Measurements from ENCODE around the gene SDK2. TPM values are rescaled to one million over a fixed set of nuclear protein-coding genes. Genes with fewer than 3 reads are reported as not detected.

The SDK2 gene
- total and polyA plus RNA-seq, 2 donors from 2014 or later, result 0.37 to 2.4 TPM

GRCh38 chr17:73508931-73509605 is 135.2 kb downstream of the SDK2 start:
- intact Hi-C loops (cut with DNase I), result no loop called here
- Histone ChIP-seq H3K27ac (ENCODE audit: low read depth in 2 of 2, low read length in 2 of 2) (no peak overlapping the region), H3K4me1 (ENCODE audit: control insufficient read depth in 2 of 3, insufficient read depth in 2 of 3, low read depth in 1 of 3, low read length in 3 of 3) (no peaks in the 10 kb centered on the region), H3K36me3 (ENCODE audit: control insufficient read depth in 2 of 3, insufficient read depth in 3 of 3, low read length in 3 of 3) (no peaks in the 10 kb centered on the region), H3K4me3 (ENCODE audit: low read length in 3 of 3) (no peak overlapping the region), H3K27me3 (ENCODE audit: control insufficient read depth, insufficient read depth, low read length) (no peaks in the 10 kb centered on the region), H3K9ac (ENCODE audit: low read length in 3 of 3) (no peak overlapping the region), H3K9me3 (ENCODE audit: control insufficient read depth in 2 of 3, insufficient read depth in 1 of 3, low read length in 3 of 3) (no peaks in the 10 kb centered on the region)
- FAIRE-seq, result no peak
- no peak for TF ChIP-seq CTCF (IDR thresholded peaks at IDR 0.05; ENCODE audit: borderline replicate concordance, extremely low read depth, insufficient read depth)
- DNase-seq, result peak in 1 of 5 donors; percentile 24

GRCh38 chr17:73508057-73508930 is 136.0 kb downstream of the SDK2 start:
- peak in 1 of 5 donors; percentile 57 for DNase-seq
- Histone ChIP-seq H3K4me3 (ENCODE audit: low read length in 3 of 3) (no peak overlapping the region), H3K27me3 (ENCODE audit: control insufficient read depth, insufficient read depth, low read length) (no peaks in the 10 kb centered on the region), H3K9ac (ENCODE audit: low read length in 3 of 3) (no peak overlapping the region), H3K9me3 (ENCODE audit: control insufficient read depth in 2 of 3, insufficient read depth in 1 of 3, low read length in 3 of 3) (no peaks in the 10 kb centered on the region), H3K4me1 (ENCODE audit: control insufficient read depth in 2 of 3, insufficient read depth in 2 of 3, low read depth in 1 of 3, low read length in 3 of 3) (no peaks in the 10 kb centered on the region), H3K36me3 (ENCODE audit: control insufficient read depth in 2 of 3, insufficient read depth in 3 of 3, low read length in 3 of 3) (no peaks in the 10 kb centered on the region), H3K27ac (ENCODE audit: low read depth in 2 of 2, low read length in 2 of 2) (no peak overlapping the region)
- intact Hi-C loops (cut with DNase I), result no loop called here
- TF ChIP-seq CTCF (IDR thresholded peaks at IDR 0.05; ENCODE audit: borderline replicate concordance, extremely low read depth, insufficient read depth), result no peak
- FAIRE-seq, result no peak

- DNase-seq (peak in 1 of 5 donors; percentile 30), FAIRE-seq (no peak)
- no peaks in the 10 kb centered on the region for H3K36me3 ChIP-seq (ENCODE audit: control insufficient read depth in 2 of 3, insufficient read depth in 3 of 3, low read length in 3 of 3)
- no peaks in the 10 kb centered on the region for H3K9me3 ChIP-seq (ENCODE audit: control insufficient read depth in 2 of 3, insufficient read depth in 1 of 3, low read length in 3 of 3)
- no peak overlapping the region for H3K4me3 ChIP-seq (ENCODE audit: low read length in 3 of 3)
- intact Hi-C loops (cut with DNase I), result no loop called here
- no peak for TF ChIP-seq CTCF (IDR thresholded peaks at IDR 0.05; ENCODE audit: borderline replicate concordance, extremely low read depth, insufficient read depth)
- no peak overlapping the region for H3K27ac ChIP-seq (ENCODE audit: low read depth in 2 of 2, low read length in 2 of 2)
- H3K9ac ChIP-seq (ENCODE audit: low read length in 3 of 3), result no peak overlapping the region
- no peaks in the 10 kb centered on the region for H3K27me3 ChIP-seq (ENCODE audit: control insufficient read depth, insufficient read depth, low read length)
- no peaks in the 10 kb centered on the region for H3K4me1 ChIP-seq (ENCODE audit: control insufficient read depth in 2 of 3, insufficient read depth in 2 of 3, low read depth in 1 of 3, low read length in 3 of 3)
Observed at GRCh38 chr17:73506470-73507435, 137.5 kb downstream of the SDK2 start.

Data from kidney (tissue), 14 donors.